Activated naive CD8-positive, alpha-beta T cell treated with anti-CD3 and anti-CD28 coated beads for 36 hours (primary cell): Measurements from ENCODE around the gene UPK3A. TPM values are rescaled to one million over a fixed set of nuclear protein-coding genes. Genes with fewer than 3 reads are reported as not detected.

ENCODE experiments used
- DNase-seq: peaks from one replicate; pipeline ENCODE4 v3.0.0; 2021
- H3K27ac Mint-ChIP-seq: one replicate; pipeline ENCODE4 v1.8.0; 2022; ENCODE audit warnings: mild to moderate bottlenecking, moderate library complexity, mixed read lengths
- H3K27me3 Mint-ChIP-seq: one replicate; pipeline ENCODE4 v1.8.0; 2022; ENCODE audit warnings: mild to moderate bottlenecking, mixed read lengths
- H3K36me3 Mint-ChIP-seq: one replicate; pipeline ENCODE4 v1.8.0; 2021; ENCODE audit warnings: mild to moderate bottlenecking, mixed read lengths
- H3K4me1 Mint-ChIP-seq: one replicate; pipeline ENCODE4 v1.8.0; 2021; ENCODE audit warnings: mixed read lengths
- H3K4me3 Mint-ChIP-seq: one replicate; pipeline ENCODE4 v1.8.0; 2022; ENCODE audit warnings: mild to moderate bottlenecking, moderate library complexity, mixed read lengths
- H3K9me3 Mint-ChIP-seq: one replicate; pipeline ENCODE4 v1.8.0; 2022; ENCODE audit warnings: mixed read lengths
- total RNA-seq, 2 experiments: library from RNA; stranded (reverse); gene quantifications; one replicate each; pipeline ENCODE4 v1.2.3, GENCODE V29; 2021

UPK3A gene
- total RNA-seq, 2 experiments from 2014 or later = not detected

GRCh38 chr22:45335854-45336522 lies 51.2 kb downstream of the UPK3A start:
- Mint-ChIP-seq H3K36me3 (peaks cover 35% of the 10 kb centered on the region), H3K27ac (no peak overlapping the region), H3K9me3 (no peaks in the 10 kb centered on the region), H3K27me3 (no peaks in the 10 kb centered on the region), H3K4me3 (no peak overlapping the region), H3K4me1 (peaks cover 28% of the 10 kb centered on the region)
- no peak for DNase-seq

- Mint-ChIP-seq H3K27ac (peak overlapping the region; percentile 85), H3K4me3 (peak overlapping the region; percentile 55), H3K9me3 (no peaks in the 10 kb centered on the region), H3K4me1 (peaks cover 37% of the 10 kb centered on the region), H3K27me3 (no peaks in the 10 kb centered on the region), H3K36me3 (peaks cover 36% of the 10 kb centered on the region)
- peak; percentile 17 for DNase-seq
Measured at GRCh38 chr22:45336971-45337431, 52.3 kb downstream of the UPK3A start.

GRCh38 chr22:45337536-45337935 lies 52.8 kb downstream of the UPK3A start:
- H3K4me3 Mint-ChIP-seq = no peak overlapping the region
- H3K36me3 Mint-ChIP-seq = peaks cover 36% of the 10 kb centered on the region
- H3K27ac Mint-ChIP-seq = peak overlapping the region; percentile 85

GRCh38 chr22:45338795-45339194 lies 54.0 kb downstream of the UPK3A start:
- no peaks in the 10 kb centered on the region for H3K27me3 Mint-ChIP-seq
- no peak for DNase-seq
- peaks cover 36% of the 10 kb centered on the region for H3K36me3 Mint-ChIP-seq
- H3K27ac Mint-ChIP-seq = no peak overlapping the region
- no peaks in the 10 kb centered on the region for H3K9me3 Mint-ChIP-seq
- H3K4me3 Mint-ChIP-seq = no peak overlapping the region
- peaks cover 40% of the 10 kb centered on the region for H3K4me1 Mint-ChIP-seq

More at GRCh38 chr22:45337536-45337935, 52.8 kb downstream of the UPK3A start:
- H3K4me1 Mint-ChIP-seq = peaks cover 40% of the 10 kb centered on the region
- no peak for DNase-seq
- H3K9me3 Mint-ChIP-seq = no peaks in the 10 kb centered on the region
- H3K27me3 Mint-ChIP-seq = no peaks in the 10 kb centered on the region

- no peak overlapping the region for H3K4me3 Mint-ChIP-seq
- H3K4me1 Mint-ChIP-seq = peaks cover 45% of the 10 kb centered on the region
- peaks cover 40% of the 10 kb centered on the region for H3K36me3 Mint-ChIP-seq
- no peak for DNase-seq
- H3K9me3 Mint-ChIP-seq = no peaks in the 10 kb centered on the region
- peak overlapping the region; percentile 25 for H3K27ac Mint-ChIP-seq
- H3K27me3 Mint-ChIP-seq = no peaks in the 10 kb centered on the region
Measured at GRCh38 chr22:45340323-45340722, 55.6 kb downstream of the UPK3A start.

- no peaks in the 10 kb centered on the region for H3K27me3 Mint-ChIP-seq
- H3K27ac Mint-ChIP-seq = peak overlapping the region; percentile 86
- DNase-seq = peak; percentile 74
- peak overlapping the region; percentile 45 for H3K4me3 Mint-ChIP-seq
- peaks cover 40% of the 10 kb centered on the region for H3K4me1 Mint-ChIP-seq
- no peaks in the 10 kb centered on the region for H3K9me3 Mint-ChIP-seq
- peaks cover 32% of the 10 kb centered on the region for H3K36me3 Mint-ChIP-seq
Measured at GRCh38 chr22:45341498-45341897, 56.7 kb downstream of the UPK3A start.

GRCh38 chr22:45343143-45343542 lies 58.4 kb downstream of the UPK3A start:
- peak overlapping the region; percentile 34 for H3K27ac Mint-ChIP-seq
- peaks cover 29% of the 10 kb centered on the region for H3K4me1 Mint-ChIP-seq
- no peak overlapping the region for H3K4me3 Mint-ChIP-seq
- H3K9me3 Mint-ChIP-seq = no peaks in the 10 kb centered on the region
- no peak for DNase-seq
- peaks cover 17% of the 10 kb centered on the region for H3K36me3 Mint-ChIP-seq
- no peaks in the 10 kb centered on the region for H3K27me3 Mint-ChIP-seq

- no peak for DNase-seq
- H3K4me1 Mint-ChIP-seq = peaks cover 29% of the 10 kb centered on the region
- H3K36me3 Mint-ChIP-seq = peaks cover 13% of the 10 kb centered on the region
- H3K27ac Mint-ChIP-seq = peak overlapping the region; percentile 31
- no peaks in the 10 kb centered on the region for H3K9me3 Mint-ChIP-seq
- no peak overlapping the region for H3K4me3 Mint-ChIP-seq
- H3K27me3 Mint-ChIP-seq = no peaks in the 10 kb centered on the region
Measured at GRCh38 chr22:45344334-45344733, 59.6 kb downstream of the UPK3A start.

Other genes with a start within 250 kb of the UPK3A start
- 100 to 1,000 TPM; 156 to 164 TPM for gene NUP50, start 121.0 kb upstream of the UPK3A start, total RNA-seq
- gene KIAA0930, start 44.1 kb upstream of the UPK3A start, total RNA-seq = 10 to 100 TPM; 28.0 to 28.6 TPM
- gene FAM118A, start 25.0 kb downstream of the UPK3A start, total RNA-seq = 10 to 100 TPM; 25.4 to 26.4 TPM
- gene SMC1B, start 128.7 kb downstream of the UPK3A start, total RNA-seq = 1 to 10 TPM; 2.1 TPM
- gene RIBC2, start 128.7 kb downstream of the UPK3A start, total RNA-seq = 1 to 10 TPM; 8.2 to 9.2 TPM
- under 1 TPM; 0.30 to 0.37 TPM for gene FBLN1, start 217.9 kb downstream of the UPK3A start, total RNA-seq